Neutrophil (primary cell): ENCODE measurements around the gene CYP2A7.
"Not testable (repeated sequence)": the region's sequence is repeated elsewhere in the genome, so short reads cannot be mapped to it uniquely, and the experiment has no call there.

Source experiments
- H3K27ac ChIP-seq: fragments of 200-600 bp; sonication (generic); 2 replicates; pipeline ENCODE4 v1.5.1; 2016; ENCODE audit warnings: mild to moderate bottlenecking, moderate library complexity
- H3K27me3 ChIP-seq: fragments of 200-600 bp; sonication (generic); 2 replicates; pipeline ENCODE4 v1.6.0; 2016; ENCODE audit warnings: mild to moderate bottlenecking
- H3K36me3 ChIP-seq: fragments of 200-600 bp; sonication (generic); 2 replicates; pipeline ENCODE4 v1.5.1; 2017
- H3K4me1 ChIP-seq, 2 experiments: fragments of 200-600 bp in 1 of 2; sonication (generic) in 1 of 2; 1 replicate in 1 of 2; 2 replicates in 1 of 2; pipeline versions ENCODE4 v1.5.1 to v1.6.1; 2013 to 2016; ENCODE audit warnings: low read depth in 1 of 2, low read length in 1 of 2, mild to moderate bottlenecking in 1 of 2, moderate library complexity in 1 of 2; ENCODE audit not compliant: control insufficient read depth in 1 of 2, insufficient read depth in 1 of 2
- H3K4me3 ChIP-seq, 2 experiments: fragments of 200-600 bp in 1 of 2; sonication (generic) in 1 of 2; 1 replicate in 1 of 2; 2 replicates in 1 of 2; pipeline ENCODE4 v1.5.1; 2013 to 2016; ENCODE audit warnings: low read depth in 1 of 2, low read length in 1 of 2, mild to moderate bottlenecking in 1 of 2, moderate library complexity in 1 of 2
- H3K9me3 ChIP-seq: fragments of 200-600 bp; sonication (generic); 2 replicates; pipeline ENCODE4 v1.5.1; 2016
- CTCF ChIP-seq: fragments of 200-600 bp; sonication (generic); IDR thresholded peaks from 2 replicates; pipeline ENCODE4 v1.5.1; 2016; ENCODE audit warnings: antibody characterized with exemption

Gene CYP2A7

GRCh38 chr19:40829205-40829604 lies 52.8 kb downstream of the CYP2A7 start:
- Histone ChIP-seq H3K36me3 (no peaks in the 10 kb centered on the region), H3K9me3 (no peaks in the 10 kb centered on the region), H3K4me3 (no peak overlapping the region), H3K4me1 (peaks cover 25 to 36% of the 10 kb centered on the region in 2 experiments), H3K27ac (no peak overlapping the region), H3K27me3 (no peaks in the 10 kb centered on the region)
- no peak for TF ChIP-seq CTCF

GRCh38 chr19:40827386-40828247 lies 54.4 kb downstream of the CYP2A7 start:
- H3K27me3 ChIP-seq = no peaks in the 10 kb centered on the region
- H3K27ac ChIP-seq = peak overlapping the region; percentile 98
- peaks cover 39 to 48% of the 10 kb centered on the region in 2 experiments for H3K4me1 ChIP-seq
- no peak for TF ChIP-seq CTCF
- no peaks in the 10 kb centered on the region for H3K9me3 ChIP-seq
- no peak overlapping the region for H3K4me3 ChIP-seq
- no peaks in the 10 kb centered on the region for H3K36me3 ChIP-seq

- H3K4me1 ChIP-seq = peaks cover 46 to 56% of the 10 kb centered on the region in 2 experiments
- peak overlapping the region; percentile 98 for H3K27ac ChIP-seq
- H3K36me3 ChIP-seq, H3K9me3 ChIP-seq, H3K4me3 ChIP-seq, H3K27me3 ChIP-seq: not testable (repeated sequence)
These were observed 55.2 kb downstream of the CYP2A7 start for GRCh38 chr19:40826699-40827385.

GRCh38 chr19:40826312-40826698 lies 55.7 kb downstream of the CYP2A7 start:
- H3K4me3 ChIP-seq, H3K9me3 ChIP-seq, H3K36me3 ChIP-seq, H3K27me3 ChIP-seq: not testable (repeated sequence)
- H3K27ac ChIP-seq = peak overlapping the region; percentile 98
- peaks cover 47 to 57% of the 10 kb centered on the region in 2 experiments for H3K4me1 ChIP-seq

- H3K9me3 ChIP-seq, H3K4me3 ChIP-seq, H3K27me3 ChIP-seq, H3K36me3 ChIP-seq: not testable (repeated sequence)
- H3K4me1 ChIP-seq = peaks cover 47 to 61% of the 10 kb centered on the region in 2 experiments
- peak overlapping the region; percentile 98 for H3K27ac ChIP-seq
These were observed 56.5 kb downstream of the CYP2A7 start for GRCh38 chr19:40825460-40826095.
